ENCODE data around the gene MB21D2.

MB21D2 gene

DNA sequence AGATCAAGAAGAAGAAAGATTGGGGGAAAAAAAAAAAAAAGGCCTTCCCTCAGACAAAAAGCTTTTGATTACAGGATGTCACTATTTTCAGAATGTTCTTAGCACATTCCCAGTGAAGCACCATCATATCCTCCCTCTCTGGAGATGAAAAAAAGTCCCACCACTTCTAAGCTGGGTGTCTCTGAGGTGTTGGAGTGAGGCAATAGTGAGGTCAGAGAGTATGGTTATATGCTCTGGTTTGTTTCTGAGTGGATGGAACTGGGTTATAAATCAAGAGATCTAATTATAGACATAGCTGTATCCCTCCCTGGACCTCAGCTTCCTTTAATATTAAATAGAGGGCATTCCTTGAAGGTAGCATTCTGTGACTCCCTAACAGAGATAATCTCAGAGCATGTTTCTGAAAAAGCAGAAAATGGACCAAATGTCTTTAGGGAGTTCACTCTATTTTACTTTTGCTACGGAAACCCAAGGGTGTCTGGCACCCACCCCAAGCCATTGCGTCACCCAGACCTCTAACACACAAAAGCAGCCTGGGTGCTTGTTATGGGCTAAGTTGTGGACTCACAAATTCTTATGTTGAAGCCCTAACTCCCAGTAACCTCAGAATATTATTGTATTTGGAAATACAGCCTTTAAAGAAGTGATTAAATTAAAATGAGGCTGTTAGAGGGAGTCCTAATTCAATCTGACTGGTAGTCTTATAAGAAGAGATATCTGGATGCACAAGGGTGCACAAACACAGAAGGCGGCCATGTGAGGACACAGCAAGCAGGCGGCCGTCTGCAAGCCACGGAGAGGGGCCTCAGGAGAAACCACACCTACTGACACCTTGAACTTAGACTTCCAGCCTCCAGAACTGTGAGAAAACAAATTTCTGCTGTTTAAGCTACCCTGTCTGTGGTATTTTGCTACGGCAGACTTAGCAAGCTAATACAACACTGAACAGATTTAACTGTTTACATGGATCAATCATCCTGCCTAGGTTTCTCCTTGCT lies 81.5 kb downstream of the MB21D2 start:
- H3K4me3 ChIP-seq (ENCODE audit: low read depth, low read length), result no peak overlapping the region
- TF ChIP-seq, protein P1, sequence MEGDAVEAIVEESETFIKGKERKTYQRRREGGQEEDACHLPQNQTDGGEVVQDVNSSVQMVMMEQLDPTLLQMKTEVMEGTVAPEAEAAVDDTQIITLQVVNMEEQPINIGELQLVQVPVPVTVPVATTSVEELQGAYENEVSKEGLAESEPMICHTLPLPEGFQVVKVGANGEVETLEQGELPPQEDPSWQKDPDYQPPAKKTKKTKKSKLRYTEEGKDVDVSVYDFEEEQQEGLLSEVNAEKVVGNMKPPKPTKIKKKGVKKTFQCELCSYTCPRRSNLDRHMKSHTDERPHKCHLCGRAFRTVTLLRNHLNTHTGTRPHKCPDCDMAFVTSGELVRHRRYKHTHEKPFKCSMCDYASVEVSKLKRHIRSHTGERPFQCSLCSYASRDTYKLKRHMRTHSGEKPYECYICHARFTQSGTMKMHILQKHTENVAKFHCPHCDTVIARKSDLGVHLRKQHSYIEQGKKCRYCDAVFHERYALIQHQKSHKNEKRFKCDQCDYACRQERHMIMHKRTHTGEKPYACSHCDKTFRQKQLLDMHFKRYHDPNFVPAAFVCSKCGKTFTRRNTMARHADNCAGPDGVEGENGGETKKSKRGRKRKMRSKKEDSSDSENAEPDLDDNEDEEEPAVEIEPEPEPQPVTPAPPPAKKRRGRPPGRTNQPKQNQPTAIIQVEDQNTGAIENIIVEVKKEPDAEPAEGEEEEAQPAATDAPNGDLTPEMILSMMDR (conservative IDR thresholded peaks at IDR 0.05; ENCODE audit: low read depth, low read length), result no peak
- DNase-seq (ENCODE audit: low read depth), result peak; percentile 91

DNA sequence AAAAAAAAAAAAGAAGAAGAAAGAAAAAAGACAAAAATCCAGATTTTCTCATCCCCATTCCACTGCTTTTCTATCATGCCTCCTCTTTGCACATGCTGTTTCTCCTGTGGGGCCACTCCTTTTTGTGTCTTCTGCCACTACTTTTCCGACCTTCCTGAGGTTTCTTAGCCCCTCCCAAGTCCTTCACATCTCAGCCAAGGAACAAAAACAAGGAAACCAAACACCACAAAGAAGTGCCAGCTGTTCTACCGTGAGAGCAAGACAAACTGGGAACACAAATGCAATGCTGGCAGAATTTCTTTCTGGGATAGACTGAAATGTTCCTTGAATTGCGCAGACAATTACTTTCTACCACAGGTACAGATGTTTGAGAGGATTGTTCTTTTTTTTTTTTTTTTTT lies 83.2 kb downstream of the MB21D2 start:
- no peak overlapping the region for H3K4me3 ChIP-seq (ENCODE audit: low read depth, low read length)
- peak; percentile 26 for DNase-seq (ENCODE audit: low read depth)
- TF ChIP-seq, protein P1 (conservative IDR thresholded peaks at IDR 0.05; ENCODE audit: low read depth, low read length), result no peak

DNA sequence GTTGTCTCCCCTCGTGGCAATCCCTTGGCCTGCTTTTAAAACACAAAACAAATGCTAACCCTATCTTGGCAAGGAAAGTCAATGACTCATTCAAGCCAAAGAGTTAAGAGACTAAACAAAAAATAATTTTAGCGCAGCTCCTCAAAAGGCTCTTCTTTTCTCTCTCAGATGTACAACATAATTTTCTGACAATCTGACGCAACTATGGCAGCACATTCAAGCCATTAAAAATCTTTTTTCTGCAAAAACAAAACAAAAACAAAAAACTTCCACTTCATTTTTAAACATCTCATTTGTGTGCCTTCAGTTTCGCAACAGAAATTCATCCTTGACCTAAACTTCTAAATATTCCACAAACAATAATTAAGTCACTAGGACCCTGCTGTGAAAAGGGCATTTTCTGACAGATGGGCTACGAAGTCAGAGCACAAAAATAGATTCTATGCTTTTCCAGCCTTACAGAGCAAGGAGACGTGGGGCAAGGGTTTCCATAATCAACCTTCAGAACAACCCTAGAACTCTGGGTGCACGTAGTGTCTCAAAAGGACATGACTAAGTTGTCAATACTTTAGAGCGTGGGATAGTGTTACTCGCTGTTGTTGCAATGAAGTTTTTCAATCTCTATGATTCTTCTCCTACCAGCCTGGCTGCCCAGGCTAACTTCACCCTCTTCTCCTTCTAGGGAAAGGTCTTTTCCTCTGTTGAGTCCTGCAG lies 84.3 kb downstream of the MB21D2 start:
- no peak overlapping the region for H3K4me3 ChIP-seq (ENCODE audit: low read depth, low read length)
- TF ChIP-seq, protein P1 (conservative IDR thresholded peaks at IDR 0.05; ENCODE audit: low read depth, low read length), result no peak
- DNase-seq (ENCODE audit: low read depth), result peak; percentile 92

DNA sequence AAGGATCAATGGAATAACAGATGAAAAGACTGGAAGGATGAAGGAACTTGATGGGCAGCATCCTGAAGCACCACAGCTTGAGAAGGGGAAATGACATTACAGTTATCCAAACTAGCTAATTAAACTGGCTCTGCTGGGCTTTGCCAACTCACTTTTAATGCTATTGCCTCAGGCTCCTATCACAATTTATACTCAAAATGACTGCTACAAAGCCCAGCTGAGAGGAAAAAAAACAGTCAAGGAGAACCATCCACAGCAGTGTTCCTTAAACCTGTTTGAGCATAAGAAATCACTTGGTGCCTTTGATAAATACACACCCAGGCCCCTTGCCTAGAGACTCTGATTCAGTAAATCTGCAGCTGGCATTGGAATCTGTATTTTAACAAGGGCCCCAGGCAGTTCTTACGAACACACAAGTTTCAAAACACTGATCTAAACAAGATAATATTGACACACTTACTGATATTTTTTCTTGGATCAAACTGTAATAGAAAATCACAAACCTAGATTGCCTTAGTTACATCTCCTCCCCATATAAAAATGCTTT lies 85.8 kb downstream of the MB21D2 start:
- TF ChIP-seq, protein P1 (conservative IDR thresholded peaks at IDR 0.05; ENCODE audit: low read depth, low read length), result no peak
- DNase-seq (ENCODE audit: low read depth), result no peak
- H3K4me3 ChIP-seq (ENCODE audit: low read depth, low read length), result no peak overlapping the region

DNA sequence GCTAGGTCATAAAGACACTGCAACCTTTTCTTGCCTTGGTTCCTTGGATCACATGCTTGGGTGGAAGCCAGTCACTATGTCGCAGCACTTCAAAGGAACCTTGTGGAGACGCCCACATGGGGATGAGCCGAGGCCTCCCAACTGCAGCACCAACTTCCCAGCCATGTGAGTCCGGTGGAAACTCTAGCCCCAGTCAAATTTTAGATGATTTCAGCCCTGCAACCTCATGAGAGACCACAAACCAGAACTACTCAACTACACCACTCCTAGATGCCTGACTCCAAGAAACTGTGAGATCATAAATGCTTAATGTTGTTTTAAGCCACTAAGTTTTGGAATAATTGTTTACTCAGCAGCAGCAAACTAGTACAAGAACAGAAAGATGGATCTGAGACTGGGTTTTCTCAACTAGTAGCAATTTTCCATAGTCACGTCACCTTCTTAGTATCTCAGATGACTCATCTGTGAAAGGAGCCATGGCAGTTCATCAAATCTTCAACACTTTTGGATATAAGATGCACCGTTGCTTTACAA lies 86.5 kb downstream of the MB21D2 start:
- DNase-seq (ENCODE audit: low read depth), result peak; percentile 89
- no peak overlapping the region for H3K4me3 ChIP-seq (ENCODE audit: low read depth, low read length)
- TF ChIP-seq, protein P1 (conservative IDR thresholded peaks at IDR 0.05; ENCODE audit: low read depth, low read length), result no peak

DNA sequence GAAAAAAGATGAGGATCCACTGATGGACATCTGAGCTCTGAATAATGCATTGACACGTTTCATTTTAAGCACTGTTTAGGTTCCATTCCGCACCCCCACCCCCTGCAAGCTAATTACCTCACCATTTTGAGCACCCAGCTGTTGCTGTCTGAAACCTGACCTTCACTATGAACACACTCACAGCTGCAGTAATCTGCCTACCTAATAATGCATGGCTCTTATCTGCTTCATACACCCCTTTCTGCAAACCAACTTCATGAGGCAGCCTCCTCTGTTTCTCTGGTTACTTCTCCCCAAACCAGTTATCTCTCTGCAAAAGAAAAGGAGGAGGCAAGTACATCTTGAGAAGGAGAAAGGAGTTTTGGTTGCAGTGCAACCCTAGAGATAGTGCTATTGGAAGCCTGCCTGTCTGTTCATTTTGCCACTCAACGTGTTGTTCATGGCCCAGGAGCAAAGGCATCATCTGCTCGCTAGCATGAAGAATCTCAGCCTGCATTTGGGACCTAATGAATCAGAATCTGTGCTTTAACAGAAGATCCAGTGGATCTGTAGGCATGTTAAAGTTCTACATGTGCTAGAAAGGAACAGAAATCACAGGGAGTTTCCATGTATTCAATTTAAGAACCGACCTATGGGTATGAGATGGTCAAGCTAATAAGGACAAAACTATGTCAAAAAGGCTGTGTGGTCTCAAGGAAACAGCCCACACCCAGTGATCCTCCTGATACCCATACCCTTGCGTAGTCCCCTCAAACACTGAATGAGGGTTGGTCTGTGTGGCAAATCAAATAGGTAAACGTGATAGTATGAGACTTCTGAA lies 87.2 kb downstream of the MB21D2 start:
- H3K4me3 ChIP-seq (ENCODE audit: low read depth, low read length), result no peak overlapping the region
- TF ChIP-seq, protein P1 (conservative IDR thresholded peaks at IDR 0.05; ENCODE audit: low read depth, low read length), result no peak
- peak; percentile 51 for DNase-seq (ENCODE audit: low read depth)
